OCI-LY1 (cell line): ENCODE measurements around the gene ELOVL6.
A peak's percentile ranks its signal among the peaks of the same experiment; 100 is the strongest.

Experiments used
- H2AFZ ChIP-seq: fragments of 200-600 bp; sonication (generic), shearing (Covaris generic); 2 replicates; pipeline ENCODE4 v1.6.0; 2014; ENCODE audit warnings: antibody characterized with exemption, mild to moderate bottlenecking, low read length
- H3F3A ChIP-seq: fragments of 200-600 bp; sonication (generic), shearing (Covaris generic); 2 replicates; pipeline ENCODE4 v1.6.0; 2014; ENCODE audit warnings: mild to moderate bottlenecking, antibody characterized with exemption, low read length, moderate library complexity; ENCODE audit not compliant: insufficient read depth
- H3K27ac ChIP-seq: fragments of 200-600 bp; sonication (generic); 2 replicates; pipeline ENCODE4 v1.5.1; 2014; ENCODE audit warnings: low read length, mixed run types, mild to moderate bottlenecking, low read depth; ENCODE audit not compliant: poor library complexity, severe bottlenecking
- H3K27me3 ChIP-seq: fragments of 200-600 bp; sonication (generic); 2 replicates; pipeline ENCODE4 v1.6.0; 2014; ENCODE audit warnings: antibody characterized with exemption, mild to moderate bottlenecking, low read length, moderate library complexity; ENCODE audit not compliant: insufficient read depth
- H3K36me3 ChIP-seq: fragments of 200-600 bp; sonication (generic); 2 replicates; pipeline ENCODE4 v1.6.1; 2014; ENCODE audit warnings: mild to moderate bottlenecking, antibody characterized with exemption, low read length, moderate library complexity, mixed read lengths; ENCODE audit not compliant: insufficient read depth
- H3K4me1 ChIP-seq: fragments of 200-600 bp; sonication (generic); 2 replicates; pipeline ENCODE4 v1.5.1; 2014; ENCODE audit warnings: mild to moderate bottlenecking, low read length, moderate library complexity; ENCODE audit not compliant: insufficient read depth, severe bottlenecking
- H3K4me2 ChIP-seq: fragments of 200-600 bp; sonication (generic), shearing (Covaris generic); 2 replicates; pipeline ENCODE4 v1.6.1; 2014; ENCODE audit warnings: low read length
- H3K4me3 ChIP-seq: fragments of 200-600 bp; sonication (generic); 2 replicates; pipeline ENCODE4 v1.5.1; 2014; ENCODE audit warnings: low read length, low read depth, mild to moderate bottlenecking, mixed read lengths; ENCODE audit not compliant: poor library complexity, severe bottlenecking
- H3K79me2 ChIP-seq: fragments of 200-600 bp; shearing (Covaris generic); 2 replicates; pipeline ENCODE4 v1.6.1; 2016; ENCODE audit warnings: mixed run types, low read length, mixed read lengths; ENCODE audit not compliant: insufficient read depth
- H3K9ac ChIP-seq: fragments of 200-600 bp; sonication (generic), shearing (Covaris generic); 2 replicates; pipeline ENCODE4 v1.6.1; 2014; ENCODE audit warnings: mild to moderate bottlenecking, low read length, mixed read lengths
- H3K9me2 ChIP-seq: fragments of 200-600 bp; sonication (generic), shearing (Covaris generic); 2 replicates; pipeline ENCODE4 v1.6.1; 2014; ENCODE audit warnings: low read depth, mild to moderate bottlenecking, low read length, mixed read lengths
- H3K9me3 ChIP-seq: fragments of 200-600 bp; shearing (Covaris generic); 2 replicates; pipeline ENCODE4 v1.6.1; 2014; ENCODE audit warnings: low read length, mixed read lengths
- H4K20me1 ChIP-seq: fragments of 200-600 bp; sonication (generic), shearing (Covaris generic); 2 replicates; pipeline ENCODE4 v1.6.0; 2016; ENCODE audit warnings: mild to moderate bottlenecking, low read length; ENCODE audit not compliant: insufficient read depth
- EZH2 ChIP-seq: fragments of 200-600 bp; sonication (generic), shearing (Covaris generic); IDR thresholded peaks from 2 replicates; pipeline ENCODE4 v1.8.0; 2017; ENCODE audit warnings: borderline replicate concordance, mixed run types, mild to moderate bottlenecking, antibody characterized with exemption, low read length, moderate library complexity, mixed read lengths
- TF ChIP-seq, protein P1 (sequence below): fragments of 200-600 bp; sonication (generic), shearing (Covaris generic); IDR thresholded peaks from 2 replicates; pipeline ENCODE4 v1.5.1; 2017; ENCODE audit warnings: mild to moderate bottlenecking, antibody characterized with exemption, low read length, moderate library complexity, mixed read lengths

ELOVL6 gene

DNA sequence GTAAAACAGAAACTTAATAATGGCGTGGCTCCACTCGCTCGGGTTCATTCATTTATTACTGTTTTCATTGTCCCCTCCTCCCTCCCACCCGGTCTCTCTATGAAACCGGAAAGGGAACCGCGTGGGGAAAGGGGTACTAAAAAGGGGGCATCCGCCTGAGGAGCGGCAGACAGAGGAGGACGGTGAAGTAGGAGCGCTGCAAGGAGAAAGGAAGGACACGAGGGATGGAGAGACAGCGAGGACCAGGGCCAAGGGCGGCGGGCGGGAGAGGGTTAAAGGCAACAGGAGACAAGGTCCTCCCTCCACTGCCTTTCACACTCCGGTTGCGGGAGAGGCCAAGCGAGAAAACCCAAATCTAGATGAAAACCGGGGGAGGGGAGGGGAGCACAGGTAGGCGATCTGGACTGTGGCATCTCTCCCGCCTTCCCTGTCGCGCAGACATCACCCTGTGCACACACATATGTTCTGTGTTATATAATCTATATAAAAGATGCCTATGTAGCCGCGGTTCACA lies 829 bp downstream of the ELOVL6 start:
- Histone ChIP-seq H3K9me3 (no peaks in the 10 kb centered on the region), H3K79me2 (peaks cover 20% of the 10 kb centered on the region), H2AFZ (no peak overlapping the region), H3K27me3 (no peaks in the 10 kb centered on the region), H3F3A (no peaks in the 10 kb centered on the region; the same call in 1 of the 2 replicates), H3K4me1 (peaks cover 72% of the 10 kb centered on the region), H3K4me2 (peak overlapping the region; percentile 95), H3K9ac (peak overlapping the region; percentile 79), H3K9me2 (no peaks in the 10 kb centered on the region), H3K36me3 (peaks cover 13% of the 10 kb centered on the region; the same call in 1 of the 2 replicates), H3K4me3 (peak overlapping the region; percentile 83), H3K27ac (peak overlapping the region; percentile 95), H4K20me1 (no peaks in the 10 kb centered on the region)
- TF ChIP-seq EZH2: no peak
- TF ChIP-seq, protein P1, sequence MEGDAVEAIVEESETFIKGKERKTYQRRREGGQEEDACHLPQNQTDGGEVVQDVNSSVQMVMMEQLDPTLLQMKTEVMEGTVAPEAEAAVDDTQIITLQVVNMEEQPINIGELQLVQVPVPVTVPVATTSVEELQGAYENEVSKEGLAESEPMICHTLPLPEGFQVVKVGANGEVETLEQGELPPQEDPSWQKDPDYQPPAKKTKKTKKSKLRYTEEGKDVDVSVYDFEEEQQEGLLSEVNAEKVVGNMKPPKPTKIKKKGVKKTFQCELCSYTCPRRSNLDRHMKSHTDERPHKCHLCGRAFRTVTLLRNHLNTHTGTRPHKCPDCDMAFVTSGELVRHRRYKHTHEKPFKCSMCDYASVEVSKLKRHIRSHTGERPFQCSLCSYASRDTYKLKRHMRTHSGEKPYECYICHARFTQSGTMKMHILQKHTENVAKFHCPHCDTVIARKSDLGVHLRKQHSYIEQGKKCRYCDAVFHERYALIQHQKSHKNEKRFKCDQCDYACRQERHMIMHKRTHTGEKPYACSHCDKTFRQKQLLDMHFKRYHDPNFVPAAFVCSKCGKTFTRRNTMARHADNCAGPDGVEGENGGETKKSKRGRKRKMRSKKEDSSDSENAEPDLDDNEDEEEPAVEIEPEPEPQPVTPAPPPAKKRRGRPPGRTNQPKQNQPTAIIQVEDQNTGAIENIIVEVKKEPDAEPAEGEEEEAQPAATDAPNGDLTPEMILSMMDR: no peak

DNA sequence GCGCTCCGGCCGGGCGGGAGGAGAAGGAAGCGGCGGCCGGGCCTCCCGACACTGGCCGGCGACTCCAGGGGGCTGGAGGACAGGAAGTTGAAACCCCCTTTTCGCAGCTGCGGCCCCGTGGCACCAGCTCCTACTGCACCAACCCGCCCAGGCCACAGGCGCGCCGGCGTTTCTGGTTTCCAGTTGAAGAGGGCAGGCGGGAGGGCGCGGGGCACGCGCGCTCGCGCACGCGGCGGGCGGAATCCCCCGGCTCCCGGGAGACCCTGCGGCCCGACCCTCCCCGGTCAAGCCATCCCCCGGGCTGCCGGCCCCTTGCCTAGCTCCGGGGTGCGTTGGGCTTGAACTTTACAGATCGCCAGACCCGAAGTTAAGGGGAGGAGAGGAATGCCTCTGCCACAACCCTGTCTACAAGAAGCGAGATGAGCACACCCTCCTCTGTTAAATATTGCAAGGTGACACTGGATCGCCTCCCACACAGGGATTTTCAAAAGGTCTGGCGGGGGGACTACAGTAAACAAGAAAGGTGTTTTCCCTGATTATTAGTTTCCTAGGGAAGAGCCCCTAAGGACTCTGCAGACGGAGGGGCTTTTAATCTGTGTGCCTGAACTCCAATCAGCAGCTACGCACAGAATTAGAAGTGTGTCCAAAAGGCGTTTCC lies 1.4 kb downstream of the ELOVL6 start:
- H3K79me2 ChIP-seq: peaks cover 25% of the 10 kb centered on the region

GRCh38 chr4:110196206-110196870 lies 2.1 kb downstream of the ELOVL6 start:
- H3K27ac ChIP-seq: peak overlapping the region; percentile 95
- H2AFZ ChIP-seq: 0 out of 2 replicates have a peak overlapping the region, but pooled peaks have one; percentile 18
- H4K20me1 ChIP-seq: no peaks in the 10 kb centered on the region
- no peaks in the 10 kb centered on the region for H3K9me2 ChIP-seq
- peaks cover 24% of the 10 kb centered on the region for H3K36me3 ChIP-seq
- H3F3A ChIP-seq: no peaks in the 10 kb centered on the region; the same call in 1 of the 2 replicates
- peak overlapping the region; percentile 79 for H3K9ac ChIP-seq
- peak overlapping the region; percentile 83 for H3K4me3 ChIP-seq
- H3K4me1 ChIP-seq: peaks cover 59% of the 10 kb centered on the region
- peak overlapping the region; percentile 95 for H3K4me2 ChIP-seq
- H3K79me2 ChIP-seq: peaks cover 28% of the 10 kb centered on the region
- H3K9me3 ChIP-seq: no peaks in the 10 kb centered on the region
- no peaks in the 10 kb centered on the region for H3K27me3 ChIP-seq
- TF ChIP-seq, protein P1: no peak
- no peak for TF ChIP-seq EZH2

More for the DNA sequence above, 1.4 kb downstream of the ELOVL6 start:
- H3K27me3 ChIP-seq: no peaks in the 10 kb centered on the region
- H3K9ac ChIP-seq: peak overlapping the region; percentile 79
- peak overlapping the region; percentile 95 for H3K27ac ChIP-seq
- no peaks in the 10 kb centered on the region for H3K9me3 ChIP-seq
- peak overlapping the region; percentile 83 for H3K4me3 ChIP-seq
- H3K4me1 ChIP-seq: peaks cover 66% of the 10 kb centered on the region
- no peaks in the 10 kb centered on the region; the same call in 1 of the 2 replicates for H3F3A ChIP-seq
- no peak overlapping the region for H2AFZ ChIP-seq
- no peaks in the 10 kb centered on the region for H3K9me2 ChIP-seq
- TF ChIP-seq, protein P1: no peak
- TF ChIP-seq EZH2: no peak
- peaks cover 18% of the 10 kb centered on the region for H3K36me3 ChIP-seq
- no peaks in the 10 kb centered on the region for H4K20me1 ChIP-seq
- peak overlapping the region; percentile 95 for H3K4me2 ChIP-seq
